IMR-90 (cell line): Measurements from ENCODE around the gene PSD2. TPM values are rescaled to one million over a fixed set of nuclear protein-coding genes. Genes with fewer than 3 reads are reported as not detected.

ENCODE experiments used
- ATAC-seq: fragments of 200-7000 bp; cut with Tn5 transposase; 2 replicates; pipeline ENCODE4 v1.9.1; 2020; ENCODE audit warnings: low read depth, mild to moderate bottlenecking, moderate library complexity
- BruUV-seq: library from RNA; stranded (reverse); fragments of 400-500 nt; replicated peaks from 2 replicates; lab custom pipeline; 2021; lab: Mats Ljungman, UMichigan
- CTCF ChIA-PET: fragments of 300-600 bp; formaldehyde crosslinking; extraction: SDS; loops from one replicate; lab custom pipeline; 2021; ENCODE audit warnings: antibody characterized with exemption; lab: Yijun Ruan, JAX
- POLR2A ChIA-PET: fragments of 300-600 bp; sonication (Branson Sonifier 250); formaldehyde crosslinking; loops from one replicate; lab custom pipeline; 2022; ENCODE audit warnings: antibody characterized with exemption; ENCODE audit not compliant: unreplicated experiment; lab: Charles Lee
- DNase-seq: peaks from one replicate; pipeline ENCODE4 v3.0.0; 2013
- H2AFZ ChIP-seq: replicated peaks from 2 replicates; pipeline ENCODE3; 2013; ENCODE audit warnings: low read length, mild to moderate bottlenecking; ENCODE audit not compliant: poor library complexity
- H2AK5ac ChIP-seq: 2 replicates; pipeline ENCODE4 v1.6.1; 2013; ENCODE audit warnings: low read depth, low read length, inconsistent platforms
- H2AK9ac ChIP-seq: replicated peaks from 2 replicates; pipeline ENCODE3; 2013; ENCODE audit warnings: mild to moderate bottlenecking, low read depth, low read length, moderate library complexity; ENCODE audit not compliant: poor library complexity
- H2BK120ac ChIP-seq: 2 replicates; pipeline ENCODE4 v1.6.1; 2013; ENCODE audit warnings: low read depth, low read length, inconsistent platforms
- H2BK15ac ChIP-seq: 3 replicates; pipeline ENCODE4 v1.6.1; 2013; ENCODE audit warnings: low read depth, low read length, inconsistent platforms
- H2BK20ac ChIP-seq: 2 replicates; pipeline ENCODE4 v1.6.1; 2013; ENCODE audit warnings: low read depth, mild to moderate bottlenecking, inconsistent platforms, low read length, moderate library complexity
- H2BK5ac ChIP-seq: 2 replicates; pipeline ENCODE4 v1.6.1; 2013; ENCODE audit warnings: mild to moderate bottlenecking, low read depth, low read length, inconsistent platforms; ENCODE audit not compliant: poor library complexity, severe bottlenecking
- H3K14ac ChIP-seq: replicated peaks from 2 replicates; pipeline ENCODE4 v1.6.1; 2013; ENCODE audit warnings: low read depth, low read length, inconsistent platforms
- H3K18ac ChIP-seq: 2 replicates; pipeline ENCODE4 v1.6.1; 2013; ENCODE audit warnings: low read depth, low read length, control low read depth
- H3K23ac ChIP-seq: 2 replicates; pipeline ENCODE4 v1.6.1; 2013; ENCODE audit warnings: low read depth, low read length, inconsistent platforms
- H3K27ac ChIP-seq: 2 replicates; pipeline ENCODE4 v1.5.1; 2013; ENCODE audit warnings: mild to moderate bottlenecking, control low read depth, low read length; ENCODE audit not compliant: insufficient read depth
- H3K27me3 ChIP-seq: 2 replicates; pipeline ENCODE4 v1.6.1; 2013; ENCODE audit warnings: low read length; ENCODE audit not compliant: control insufficient read depth, insufficient read depth
- H3K36me3 ChIP-seq: 2 replicates; pipeline ENCODE4 v1.6.1; 2013; ENCODE audit warnings: low read length, mixed read lengths; ENCODE audit not compliant: control insufficient read depth, insufficient read depth
- H3K4ac ChIP-seq: 2 replicates; pipeline ENCODE4 v1.6.1; 2013; ENCODE audit warnings: low read depth, low read length, inconsistent platforms
- H3K4me1 ChIP-seq: 2 replicates; pipeline ENCODE4 v1.6.1; 2013; ENCODE audit warnings: low read length, mixed read lengths; ENCODE audit not compliant: control insufficient read depth, insufficient read depth
- H3K4me2 ChIP-seq: 2 replicates; pipeline ENCODE4 v1.6.1; 2013; ENCODE audit warnings: low read depth, mild to moderate bottlenecking, control low read depth, low read length, moderate library complexity
- H3K4me3 ChIP-seq: 2 replicates; pipeline ENCODE4 v1.5.1; 2013; ENCODE audit warnings: low read depth, mild to moderate bottlenecking, control low read depth, low read length, moderate library complexity; ENCODE audit not compliant: insufficient read depth
- H3K56ac ChIP-seq: 2 replicates; pipeline ENCODE4 v1.6.1; 2013; ENCODE audit warnings: low read length, inconsistent platforms; ENCODE audit not compliant: insufficient read depth; ENCODE audit errors: extremely low read depth
- H3K79me1 ChIP-seq, 2 experiments: 2 replicates each; pipeline ENCODE4 v1.6.1; 2013; ENCODE audit warnings: low read length in 2 of 2, inconsistent platforms in 1 of 2, low read depth in 1 of 2
- H3K9ac ChIP-seq: 2 replicates; pipeline ENCODE4 v1.6.1; 2013; ENCODE audit warnings: low read depth, low read length, control low read depth
- H3K9me1 ChIP-seq: 2 replicates; pipeline ENCODE4 v1.6.1; 2013; ENCODE audit warnings: low read length, inconsistent platforms; ENCODE audit not compliant: insufficient read depth
- H3K9me3 ChIP-seq: 2 replicates; pipeline ENCODE4 v1.6.1; 2013; ENCODE audit warnings: low read length; ENCODE audit not compliant: control insufficient read depth, insufficient read depth
- H4K20me1 ChIP-seq: 2 replicates; pipeline ENCODE4 v1.6.1; 2013; ENCODE audit warnings: low read length, inconsistent platforms; ENCODE audit not compliant: insufficient read depth
- H4K5ac ChIP-seq: 2 replicates; pipeline ENCODE4 v1.6.1; 2013; ENCODE audit warnings: mild to moderate bottlenecking, low read depth, low read length, control low read depth
- H4K8ac ChIP-seq, 2 experiments: 2 replicates each; pipeline ENCODE4 v1.6.1; 2013; ENCODE audit warnings: low read depth in 2 of 2, low read length in 2 of 2, control low read depth in 1 of 2, inconsistent platforms in 1 of 2
- H4K91ac ChIP-seq: 2 replicates; pipeline ENCODE4 v1.6.1; 2013; ENCODE audit warnings: low read depth, low read length, inconsistent platforms; ENCODE audit not compliant: insufficient read depth
- BHLHE40 ChIP-seq: fragments of 150-350 bp; IDR thresholded peaks from 2 replicates; pipeline ENCODE4 v1.6.1; 2016; ENCODE audit warnings: mild to moderate bottlenecking, low read depth, low read length
- CEBPB ChIP-seq: IDR thresholded peaks from 2 replicates; pipeline ENCODE4 v1.6.1; 2012; ENCODE audit warnings: low read depth, low read length, improper control_type of control experiment
- CHD1 ChIP-seq: IDR thresholded peaks from 2 replicates; pipeline ENCODE4 v1.6.1; 2012; ENCODE audit warnings: low read depth, low read length, improper control_type of control experiment
- CTCF ChIP-seq: conservative IDR thresholded peaks from 2 replicates; pipeline ENCODE4 v1.5.1; 2012; ENCODE audit warnings: mild to moderate bottlenecking, low read depth, low read length, improper control_type of control experiment
- FOS ChIP-seq: fragments of 150-350 bp; IDR thresholded peaks from 2 replicates; pipeline ENCODE4 v1.6.1; 2016; ENCODE audit warnings: low read depth, low read length
- MAFK ChIP-seq: IDR thresholded peaks from 2 replicates; pipeline ENCODE4 v1.6.1; 2012; ENCODE audit warnings: low read depth, low read length, improper control_type of control experiment
- MAZ ChIP-seq: IDR thresholded peaks from 2 replicates; pipeline ENCODE4 v1.6.1; 2012; ENCODE audit warnings: low read depth, mild to moderate bottlenecking, low read length, improper control_type of control experiment, moderate library complexity, borderline replicate concordance
- MXI1 ChIP-seq: IDR thresholded peaks from 2 replicates; pipeline ENCODE4 v1.6.1; 2012; ENCODE audit warnings: low read depth, mild to moderate bottlenecking, low read length, moderate library complexity, borderline replicate concordance
- NFE2L2 ChIP-seq: fragments of 150-350 bp; IDR thresholded peaks from 2 replicates; pipeline ENCODE4 v1.6.1; 2016; ENCODE audit warnings: low read depth, mild to moderate bottlenecking, low read length
- POLR2A ChIP-seq: IDR thresholded peaks from 2 replicates; pipeline ENCODE4 v1.6.1; 2012; ENCODE audit warnings: mild to moderate bottlenecking, low read depth, low read length
- RAD21 ChIP-seq: IDR thresholded peaks from 2 replicates; pipeline ENCODE4 v1.6.1; 2012; ENCODE audit warnings: low read length, improper control_type of control experiment
- RCOR1 ChIP-seq: IDR thresholded peaks from 2 replicates; pipeline ENCODE4 v1.6.1; 2012; ENCODE audit warnings: mild to moderate bottlenecking, low read length, improper control_type of control experiment; ENCODE audit not compliant: insufficient replicate concordance
- RFX5 ChIP-seq: IDR thresholded peaks from 2 replicates; pipeline ENCODE4 v1.8.0; 2012; ENCODE audit warnings: low read depth, mild to moderate bottlenecking, low read length, moderate library complexity
- SMC3 ChIP-seq: fragments of 150-350 bp; IDR thresholded peaks from 2 replicates; pipeline ENCODE4 v1.6.1; 2016; ENCODE audit warnings: low read depth, mild to moderate bottlenecking, antibody characterized with exemption, low read length, moderate library complexity
- USF2 ChIP-seq: fragments of 150-350 bp; IDR thresholded peaks from 2 replicates; pipeline ENCODE4 v1.6.1; 2017; ENCODE audit warnings: mild to moderate bottlenecking, antibody characterized with exemption, low read length, low read depth
- WGBS, 2 experiments: methylation state at CpG; one replicate each; pipeline versions ENCODE4 v1.1.5 to v1.1.7; 2013; ENCODE audit warnings: missing lambda C conversion rate in 2 of 2; ENCODE audit not compliant: insufficient read length in 1 of 2; ENCODE audit errors: extremely low coverage in 2 of 2; 5-methylcytosine and 5-hydroxymethylcytosine counted together
- dilution Hi-C: fragments of 300-500 bp; cut with HindIII; formaldehyde crosslinking; loops from one replicate; pipeline ENCODE4 v1.14.3; 2018; ENCODE audit warnings: low sequenced_read_pairs; ENCODE audit not compliant: unreplicated experiment
- in situ Hi-C: fragments of 300-500 bp; cut with MboI; formaldehyde crosslinking; loops from 3 replicates; pipeline ENCODE4 v1.14.3; 2019; ENCODE audit warnings: low sequenced_read_pairs, inconsistent platforms, mixed read lengths
- intact Hi-C: fragments of 100-400 bp; cut with micrococcal nuclease; formaldehyde crosslinking; loops from 2 replicates; pipeline ENCODE4 v1.10.0; 2022
- polyA plus RNA-seq, 3 experiments: library from polyadenylated mRNA; depleted of rRNA; stranded (reverse); fragments of >200 nt; gene quantifications; 2 replicates each; pipeline ENCODE4 v1.2.3, GENCODE V29; 2012; ENCODE audit warnings: low replicate concordance in 1 of 3
- total RNA-seq: library from RNA; depleted of rRNA; stranded (reverse); fragments of >200 nt; gene quantifications from 2 replicates; pipeline ENCODE4 v1.2.3, GENCODE V29; 2012
- TF ChIP-seq, protein P1 (sequence below): fragments of 150-350 bp; IDR thresholded peaks from 2 replicates; pipeline ENCODE4 v1.6.1; 2016; ENCODE audit warnings: low read depth, mild to moderate bottlenecking, low read length, moderate library complexity, borderline replicate concordance

Gene PSD2
- total and polyA plus RNA-seq, 2 of the 4 experiments (the other 2 are of a cell fraction) = 0.05 TPM; not detected in 1

DNA sequence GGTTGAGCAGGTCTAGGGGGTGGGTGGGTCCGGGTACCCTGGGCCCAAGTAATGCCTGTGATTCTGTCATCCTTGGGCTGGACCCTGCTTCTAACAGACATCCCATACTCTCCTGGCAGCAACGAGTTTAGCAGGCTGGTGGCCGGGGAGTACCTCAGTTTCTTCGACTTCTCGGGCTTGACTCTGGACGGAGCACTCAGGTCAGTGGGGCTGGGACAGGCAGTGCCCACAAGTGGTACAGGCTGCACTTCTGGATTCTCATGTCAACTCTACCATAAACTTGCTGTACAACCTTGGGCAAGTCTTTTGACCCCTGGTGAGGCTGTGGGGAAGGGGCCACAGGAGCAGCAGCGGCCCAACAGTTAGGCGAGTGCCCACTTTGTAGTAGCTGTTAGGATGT, 21.8 kb downstream of the PSD2 start:
- Histone ChIP-seq H2AFZ (no peak overlapping the region), H4K91ac (no peak overlapping the region), H3K23ac (no peak overlapping the region), H4K8ac (no peak overlapping the region), H3K9me1 (no peaks in the 10 kb centered on the region), H4K20me1 (no peaks in the 10 kb centered on the region), H3K4me2 (no peak overlapping the region), H3K4me3 (no peak overlapping the region), H3K27me3 (peaks cover 33% of the 10 kb centered on the region), H3K36me3 (no peaks in the 10 kb centered on the region), H2BK15ac (no peak overlapping the region), H3K14ac (no peak overlapping the region), H2AK5ac (no peak overlapping the region), H2AK9ac (no peak overlapping the region), H3K4ac (no peak overlapping the region), H3K56ac (no peak overlapping the region), H3K9me3 (peaks cover 2% of the 10 kb centered on the region; the same call in 1 of the 2 replicates), H4K5ac (no peak overlapping the region), H2BK5ac (no peak overlapping the region), H2BK120ac (no peak overlapping the region), H3K27ac (no peak overlapping the region), H2BK20ac (no peak overlapping the region), H3K18ac (no peak overlapping the region), H3K4me1 (no peaks in the 10 kb centered on the region), H3K9ac (no peak overlapping the region), H3K79me1 (no peaks in the 10 kb centered on the region)
- ChIA-PET CTCF (no interaction called here), POLR2A (no interaction called here)
- in situ Hi-C loops = no loop called here
- DNase-seq (no peak), ATAC-seq (no peak)
- WGBS, 2 experiments = no CpG with 5 or more reads among the region's 8 CpGs
- BruUV-seq = no TSS peak
- TF ChIP-seq RAD21 (no peak), MAZ (no peak), CEBPB (no peak), MAFK (no peak), CTCF (no peak), BHLHE40 (no peak), RFX5 (no peak), NFE2L2 (no peak), CHD1 (no peak), RCOR1 (no peak), FOS (no peak), POLR2A (no peak), USF2 (no peak), SMC3 (no peak), MXI1 (no peak)
- TF ChIP-seq, protein P1, sequence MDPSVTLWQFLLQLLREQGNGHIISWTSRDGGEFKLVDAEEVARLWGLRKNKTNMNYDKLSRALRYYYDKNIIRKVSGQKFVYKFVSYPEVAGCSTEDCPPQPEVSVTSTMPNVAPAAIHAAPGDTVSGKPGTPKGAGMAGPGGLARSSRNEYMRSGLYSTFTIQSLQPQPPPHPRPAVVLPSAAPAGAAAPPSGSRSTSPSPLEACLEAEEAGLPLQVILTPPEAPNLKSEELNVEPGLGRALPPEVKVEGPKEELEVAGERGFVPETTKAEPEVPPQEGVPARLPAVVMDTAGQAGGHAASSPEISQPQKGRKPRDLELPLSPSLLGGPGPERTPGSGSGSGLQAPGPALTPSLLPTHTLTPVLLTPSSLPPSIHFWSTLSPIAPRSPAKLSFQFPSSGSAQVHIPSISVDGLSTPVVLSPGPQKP = no peak
- dilution Hi-C loops = no loop called here
- intact Hi-C loops = no loop called here
